H1 (cell line): ENCODE measurements around the gene SLC35F3. TPM values are rescaled to one million over a fixed set of nuclear protein-coding genes. Genes with fewer than 3 reads are reported as not detected.
"Not testable (repeated sequence)": the region's sequence is repeated elsewhere in the genome, so short reads cannot be mapped to it uniquely, and the experiment has no call there.

Source experiments
- CTCF ChIA-PET: fragments of 300-600 bp; sonication (Branson Sonifier 250); formaldehyde crosslinking; loops from one replicate; lab custom pipeline; 2021; ENCODE audit not compliant: partially characterized antibody; lab: Charles Lee
- POLR2A ChIA-PET: fragments of 300-600 bp; sonication (Branson Sonifier 250); formaldehyde crosslinking; loops from one replicate; lab custom pipeline; 2021; ENCODE audit warnings: inconsistent platforms; ENCODE audit not compliant: partially characterized antibody; lab: Charles Lee
- DNase-seq, 2 experiments: peaks; one replicate each; pipeline versions ENCODE4 v3.0.0 to v3.0.0-alpha.2; 2010 to 2022; ENCODE audit warnings: low spot score in 2 of 2, low read depth in 1 of 2, mixed read lengths in 1 of 2
- FAIRE-seq: peaks from 2 replicates; lab custom pipeline; 2011; peaks lifted over from hg19 to GRCh38; lab: Jason Lieb, UNC
- H2AFZ ChIP-seq: 2 replicates; pipeline ENCODE4 v1.8.1; 2012; ENCODE audit warnings: low read length, inconsistent platforms
- H2AK5ac ChIP-seq: 2 replicates; pipeline ENCODE4 v1.6.1; 2013; ENCODE audit warnings: low read depth, low read length
- H2BK120ac ChIP-seq: replicated peaks from 2 replicates; pipeline ENCODE3; 2013; ENCODE audit warnings: low read depth, low read length, inconsistent platforms
- H2BK12ac ChIP-seq: 2 replicates; pipeline ENCODE4 v1.6.1; 2013; ENCODE audit warnings: low read depth, low read length
- H2BK15ac ChIP-seq: 2 replicates; pipeline ENCODE4 v1.6.1; 2013; ENCODE audit warnings: low read length
- H2BK20ac ChIP-seq: 2 replicates; pipeline ENCODE4 v1.6.1; 2013; ENCODE audit warnings: low read length
- H2BK5ac ChIP-seq: 2 replicates; pipeline ENCODE4 v1.6.1; 2013; ENCODE audit warnings: low read depth, low read length
- H3K14ac ChIP-seq: 2 replicates; pipeline ENCODE4 v1.6.1; 2013; ENCODE audit warnings: inconsistent platforms; ENCODE audit not compliant: insufficient read length
- H3K18ac ChIP-seq: 2 replicates; pipeline ENCODE4 v1.6.1; 2013; ENCODE audit warnings: low read length; ENCODE audit errors: extremely low read depth
- H3K23ac ChIP-seq: 2 replicates; pipeline ENCODE4 v1.6.1; 2013; ENCODE audit warnings: inconsistent platforms; ENCODE audit not compliant: insufficient read length
- H3K23me2 ChIP-seq: 2 replicates; pipeline ENCODE4 v1.6.1; 2013; ENCODE audit warnings: low read depth, low read length
- H3K27ac ChIP-seq: 2 replicates; pipeline ENCODE4 v1.6.1; 2011; ENCODE audit warnings: low read depth, low read length, inconsistent platforms
- H3K27me3 ChIP-seq, 4 experiments: replicated peaks in 1 of 4; 1 replicate in 1 of 4; 2 replicates in 3 of 4; pipeline versions ENCODE4 v1.6.1 to v1.8.1; 2011 to 2013; ENCODE audit warnings: low read length in 3 of 4, mild to moderate bottlenecking in 3 of 4, inconsistent platforms in 2 of 4, mixed read lengths in 2 of 4, moderate library complexity in 1 of 4; ENCODE audit not compliant: control insufficient read depth in 3 of 4, insufficient read depth in 3 of 4; ENCODE audit errors: extremely low read depth in 1 of 4
- H3K36me3 ChIP-seq, 4 experiments: 2 replicates each; pipeline versions ENCODE4 v1.6.1 to v1.8.1; 2011 to 2013; ENCODE audit warnings: mild to moderate bottlenecking in 4 of 4, low read length in 3 of 4, moderate library complexity in 2 of 4, control low read depth in 1 of 4, inconsistent platforms in 1 of 4; ENCODE audit not compliant: insufficient read depth in 4 of 4, control insufficient read depth in 2 of 4
- H3K4ac ChIP-seq: replicated peaks from 2 replicates; pipeline ENCODE3; 2013; ENCODE audit warnings: low read length, low read depth, mixed read lengths, inconsistent platforms; ENCODE audit not compliant: insufficient read length
- H3K4me1 ChIP-seq, 4 experiments: replicated peaks in 1 of 4; 1 replicate in 1 of 4; 2 replicates in 3 of 4; pipeline versions ENCODE4 v1.6.1 to v1.8.1; 2011 to 2013; ENCODE audit warnings: low read length in 3 of 4, inconsistent platforms in 2 of 4, mixed read lengths in 1 of 4; ENCODE audit not compliant: insufficient read depth in 4 of 4, control insufficient read depth in 3 of 4
- H3K4me2 ChIP-seq, 2 experiments: 2 replicates each; pipeline versions ENCODE4 v1.6.1 to v1.8.1; 2011 to 2013; ENCODE audit warnings: low read depth in 2 of 2, low read length in 2 of 2, control low read depth in 1 of 2, inconsistent platforms in 1 of 2, mild to moderate bottlenecking in 1 of 2; ENCODE audit not compliant: insufficient read depth in 1 of 2
- H3K4me3 ChIP-seq, 4 experiments: fragments of 200-600, 300-600 bp in 1 of 4; sonication (generic), shearing (Covaris generic), sonication (Bioruptor Twin) in 1 of 4; 2 replicates each; pipeline versions ENCODE4 v1.5.1 to v1.8.1; 2011 to 2016; ENCODE audit warnings: low read length in 4 of 4, low read depth in 3 of 4, control low read depth in 2 of 4, inconsistent platforms in 2 of 4, mild to moderate bottlenecking in 2 of 4, mixed read lengths in 1 of 4, moderate library complexity in 1 of 4; ENCODE audit not compliant: insufficient read depth in 2 of 4; ENCODE audit errors: extremely low read depth in 1 of 4
- H3K56ac ChIP-seq: replicated peaks from 2 replicates; pipeline ENCODE3; 2013; ENCODE audit warnings: low read depth, mild to moderate bottlenecking, mixed read lengths, low read length, inconsistent platforms; ENCODE audit not compliant: insufficient read length
- H3K79me1 ChIP-seq: 2 replicates; pipeline ENCODE4 v1.6.1; 2013; ENCODE audit warnings: low read depth, low read length, control low read depth
- H3K79me2 ChIP-seq, 2 experiments: 2 replicates each; pipeline versions ENCODE4 v1.6.1 to v1.8.1; 2012 to 2013; ENCODE audit warnings: low read length in 2 of 2, mild to moderate bottlenecking in 2 of 2, inconsistent platforms in 1 of 2; ENCODE audit not compliant: insufficient read depth in 2 of 2, control insufficient read depth in 1 of 2
- H3K9ac ChIP-seq, 4 experiments: replicated peaks in 1 of 4; 1 replicate in 1 of 4; 2 replicates in 3 of 4; pipeline versions ENCODE4 v1.6.1 to v1.8.1; 2011 to 2013; ENCODE audit warnings: low read depth in 3 of 4, low read length in 3 of 4, control low read depth in 2 of 4, mild to moderate bottlenecking in 2 of 4, moderate library complexity in 2 of 4, inconsistent platforms in 1 of 4; ENCODE audit errors: extremely low read depth in 1 of 4
- H3K9me3 ChIP-seq, 2 experiments: 2 replicates each; pipeline versions ENCODE4 v1.6.1 to v1.8.1; 2012 to 2013; ENCODE audit warnings: mild to moderate bottlenecking in 2 of 2, moderate library complexity in 2 of 2, control low read depth in 1 of 2, inconsistent platforms in 1 of 2, low read depth in 1 of 2, low read length in 1 of 2, mixed read lengths in 1 of 2; ENCODE audit not compliant: insufficient read depth in 2 of 2
- H4K20me1 ChIP-seq, 2 experiments: replicated peaks in 1 of 2; 2 replicates each; pipeline versions ENCODE3 to v1.8.1; 2011 to 2013; ENCODE audit warnings: inconsistent platforms in 2 of 2, low read length in 2 of 2, mild to moderate bottlenecking in 1 of 2; ENCODE audit not compliant: insufficient read depth in 2 of 2, control insufficient read depth in 1 of 2
- H4K5ac ChIP-seq: 2 replicates; pipeline ENCODE4 v1.6.1; 2013; ENCODE audit warnings: low read length, low read depth, mixed read lengths, inconsistent platforms; ENCODE audit not compliant: insufficient read length
- H4K8ac ChIP-seq: 2 replicates; pipeline ENCODE4 v1.8.0; 2013; ENCODE audit warnings: mild to moderate bottlenecking, moderate library complexity, low read length, inconsistent platforms; ENCODE audit not compliant: insufficient read depth; ENCODE audit errors: extremely low read depth
- H4K91ac ChIP-seq: replicated peaks from 2 replicates; pipeline ENCODE3; 2013; ENCODE audit warnings: low read length, mixed read lengths, inconsistent platforms; ENCODE audit not compliant: insufficient read length
- WGBS, 2 experiments: shearing (Covaris generic) in 1 of 2; methylation state at CpG; one replicate each; pipeline versions ENCODE4 v1.1.6 to v1.1.7; 2013 to 2015; ENCODE audit warnings: low lambda C conversion rate in 2 of 2, mixed read lengths in 2 of 2, inconsistent platforms in 1 of 2, low coverage in 1 of 2, missing lambda C conversion rate in 1 of 2; ENCODE audit not compliant: insufficient replicate concordance in 2 of 2, insufficient coverage in 1 of 2, insufficient read length in 1 of 2; ENCODE audit errors: extremely low coverage in 1 of 2, missing lambda C conversion rate in 1 of 2; 5-methylcytosine and 5-hydroxymethylcytosine counted together
- polyA plus RNA-seq, 7 experiments: library from polyadenylated mRNA; depleted of rRNA in 3 of 7; stranded (reverse) in 5 of 7; unstranded in 2 of 7; fragments of >200 nt in 5 of 7; fragments of 200-250 nt in 2 of 7; gene quantifications; 1 replicate in 5 of 7; 2 replicates in 1 of 7; 4 replicates in 1 of 7; pipeline versions ENCODE4 v1.2.1 to v1.2.3, GENCODE V29; 2011 to 2013; ENCODE audit warnings: missing spikeins in 2 of 7, mixed read lengths in 2 of 7
- total RNA-seq: library from RNA; stranded (reverse); fragmentation: NEBNext Ultra II Directional; extraction: Animal tissue kit (Norgen Biotek cat#: 25700); gene quantifications from 2 replicates; pipeline ENCODE4 v1.2.1, GENCODE V29; 2021

The SLC35F3 gene
- total and polyA plus RNA-seq, 2 of the 8 experiments (the other 6 are each of a cell fraction or from before 2014, with no cell fraction given) = 0.78 to 1.2 TPM

DNA sequence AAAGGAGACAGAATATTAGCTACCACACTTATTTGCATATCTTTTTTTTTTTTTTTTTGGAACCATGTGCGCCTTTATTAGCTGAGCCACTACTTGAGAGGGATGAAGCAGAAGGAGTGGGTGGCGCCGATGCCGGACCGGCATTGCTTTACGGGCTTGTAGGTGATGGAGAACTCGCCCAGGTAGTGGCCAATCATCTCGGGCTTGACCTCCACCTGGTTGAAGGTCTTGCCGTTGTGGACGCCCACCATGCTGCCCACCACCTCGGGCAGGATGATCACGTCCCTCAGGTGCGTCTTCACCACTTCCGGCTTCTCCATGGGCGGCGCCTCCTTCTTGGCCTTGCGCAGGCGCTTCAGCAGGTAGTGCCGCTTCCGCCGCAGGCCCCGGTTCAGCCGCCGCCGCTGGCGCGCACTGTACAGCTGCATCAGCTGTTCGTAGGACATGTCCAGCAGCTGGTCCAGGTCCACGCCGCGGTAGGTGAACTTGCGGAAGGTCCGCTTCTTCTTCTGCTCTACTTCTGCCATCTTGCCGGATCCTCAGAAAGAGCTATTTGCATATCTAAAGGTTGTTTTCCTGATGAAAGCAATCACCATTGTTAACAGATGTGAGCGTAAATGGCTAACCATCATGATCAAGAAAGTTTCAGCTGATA, 452.3 kb downstream of the SLC35F3 start:
- FAIRE-seq, H3K9ac ChIP-seq, DNase-seq, H2AFZ ChIP-seq, H2BK120ac ChIP-seq, H3K4ac ChIP-seq, H3K4me3 ChIP-seq, H3K36me3 ChIP-seq, H3K14ac ChIP-seq, H2BK12ac ChIP-seq, H4K91ac ChIP-seq, H3K56ac ChIP-seq, H3K27ac ChIP-seq, H3K9me3 ChIP-seq, H3K23ac ChIP-seq, H3K27me3 ChIP-seq, H2AK5ac ChIP-seq, H3K4me1 ChIP-seq, H2BK15ac ChIP-seq, H2BK20ac ChIP-seq, H4K20me1 ChIP-seq, H3K4me2 ChIP-seq, H3K18ac ChIP-seq, H3K79me1 ChIP-seq, H3K79me2 ChIP-seq, H3K23me2 ChIP-seq, H4K5ac ChIP-seq, H4K8ac ChIP-seq, H2BK5ac ChIP-seq: not testable (repeated sequence)
- WGBS, 2 experiments = 90% methylated on average over 35 of the region's 35 CpGs; no CpG with 5 or more reads in 1 of the 2 experiments
- ChIA-PET CTCF (interaction anchor here (0.6 to 1.8 kb wide), 3 partner anchors 17 to 104 kb away, joined by 3 to 4 read pairs (median 4); partner anchors contain the start of gene COA6), POLR2A (interaction anchor here (1.8 kb wide), 1 partner anchor 17 kb away, joined by 6 read pairs; the partner anchor contains the start of gene COA6)
